Osteoblast (primary cell): ENCODE results near the gene RAB11B. TPM values are rescaled to one million over a fixed set of nuclear protein-coding genes. Genes with fewer than 3 reads are reported as not detected.
A peak's percentile ranks its signal among the peaks of the same experiment; 100 is the strongest.
"Not testable (repeated sequence)": the region's sequence is repeated elsewhere in the genome, so short reads cannot be mapped to it uniquely, and the experiment has no call there.

Experiments
- DNase-seq: peaks from one replicate; pipeline ENCODE4 v3.0.0; 2011; ENCODE audit warnings: low spot score, mixed read lengths; ENCODE audit not compliant: insufficient read length; ENCODE audit errors: missing footprints
- H2AFZ ChIP-seq: 2 replicates; pipeline ENCODE4 v1.6.0; 2011; ENCODE audit warnings: mild to moderate bottlenecking, low read length
- H3K27ac ChIP-seq: 2 replicates; pipeline ENCODE4 v1.5.1; 2011; ENCODE audit warnings: mild to moderate bottlenecking, low read depth, low read length, moderate library complexity
- H3K27me3 ChIP-seq: 2 replicates; pipeline ENCODE4 v1.6.0; 2012; ENCODE audit warnings: mild to moderate bottlenecking, control low read depth, inconsistent platforms, low read length, moderate library complexity; ENCODE audit not compliant: insufficient read depth
- H3K36me3 ChIP-seq: 2 replicates; pipeline ENCODE4 v1.5.1; 2011; ENCODE audit warnings: mild to moderate bottlenecking, low read length, control low read depth, moderate library complexity; ENCODE audit not compliant: insufficient read depth
- H3K4me1 ChIP-seq: 2 replicates; pipeline ENCODE4 v1.5.1; 2011; ENCODE audit warnings: mild to moderate bottlenecking, low read length, control low read depth, moderate library complexity; ENCODE audit not compliant: insufficient read depth
- H3K4me2 ChIP-seq: 2 replicates; pipeline ENCODE4 v1.6.0; 2011; ENCODE audit warnings: mild to moderate bottlenecking, low read length; ENCODE audit not compliant: insufficient read depth
- H3K4me3 ChIP-seq: fragments of 200-600 bp; sonication (generic); 3 replicates; pipeline ENCODE4 v1.5.1; 2012; ENCODE audit warnings: mild to moderate bottlenecking, low read length, inconsistent platforms; ENCODE audit not compliant: insufficient read depth
- H3K79me2 ChIP-seq: 2 replicates; pipeline ENCODE4 v1.6.0; 2012; ENCODE audit warnings: mild to moderate bottlenecking, low read length, control low read depth, inconsistent platforms; ENCODE audit not compliant: insufficient read depth
- H3K9me3 ChIP-seq: 2 replicates; pipeline ENCODE4 v1.5.1; 2011; ENCODE audit warnings: low read depth, low read length, control low read depth
- H4K20me1 ChIP-seq: 2 replicates; pipeline ENCODE4 v1.6.0; 2012; ENCODE audit warnings: mild to moderate bottlenecking, low read length, control low read depth; ENCODE audit not compliant: insufficient read depth
- CTCF ChIP-seq: IDR thresholded peaks from 2 replicates; pipeline ENCODE4 v1.5.1; 2011; ENCODE audit warnings: mild to moderate bottlenecking, low read depth, low read length, moderate library complexity; ENCODE audit errors: extremely low read depth
- total RNA-seq: library from RNA; depleted of rRNA; stranded (reverse); fragments of >200 nt; gene quantifications from 2 replicates; pipeline ENCODE4 v1.2.3, GENCODE V29; 2012

The RAB11B gene
- total RNA-seq, 1 donor, result 24.2 TPM

- H4K20me1 ChIP-seq, result no peaks in the 10 kb centered on the region
- H3K36me3 ChIP-seq, result no peaks in the 10 kb centered on the region
- peaks cover 7% of the 10 kb centered on the region for H3K4me1 ChIP-seq
- H3K9me3 ChIP-seq, result no peaks in the 10 kb centered on the region
- no peak for TF ChIP-seq CTCF
- no peak overlapping the region for H2AFZ ChIP-seq
- peak; percentile 25 for DNase-seq
- peaks cover 33% of the 10 kb centered on the region for H3K27me3 ChIP-seq
- no peak overlapping the region for H3K27ac ChIP-seq
- H3K4me2 ChIP-seq, result peak overlapping the region; percentile 43
- peak overlapping the region; percentile 43 for H3K4me3 ChIP-seq
- no peaks in the 10 kb centered on the region for H3K79me2 ChIP-seq
These were observed 46.7 kb upstream of the RAB11B start for GRCh38 chr19:8343483-8343844.

GRCh38 chr19:8349629-8350372 is 40.4 kb upstream of the RAB11B start:
- H3K27ac ChIP-seq, H2AFZ ChIP-seq, H3K4me3 ChIP-seq, H3K79me2 ChIP-seq, H3K27me3 ChIP-seq, H3K36me3 ChIP-seq, H4K20me1 ChIP-seq, H3K9me3 ChIP-seq, DNase-seq, H3K4me2 ChIP-seq: not testable (repeated sequence)
- peaks cover 22% of the 10 kb centered on the region for H3K4me1 ChIP-seq

- peak; percentile 85 for DNase-seq
- H3K27ac ChIP-seq, result no peak overlapping the region
These were observed 37.9 kb upstream of the RAB11B start for GRCh38 chr19:8352134-8352827.

GRCh38 chr19:8352845-8353244 is 37.3 kb upstream of the RAB11B start:
- not testable (repeated sequence) for H3K27ac ChIP-seq, H3K4me3 ChIP-seq, DNase-seq, H3K36me3 ChIP-seq, H4K20me1 ChIP-seq, H2AFZ ChIP-seq, H3K79me2 ChIP-seq, H3K27me3 ChIP-seq, H3K9me3 ChIP-seq
- H3K4me2 ChIP-seq, result peak overlapping the region; percentile 81
- peaks cover 35% of the 10 kb centered on the region for H3K4me1 ChIP-seq

More at GRCh38 chr19:8352134-8352827, 37.9 kb upstream of the RAB11B start:
- H3K4me3 ChIP-seq, result peak overlapping the region; percentile 61
- peaks cover 39% of the 10 kb centered on the region for H3K4me1 ChIP-seq
- H3K79me2 ChIP-seq, result no peaks in the 10 kb centered on the region
- H3K4me2 ChIP-seq, result peak overlapping the region; percentile 81
- H4K20me1 ChIP-seq, result no peaks in the 10 kb centered on the region
- no peaks in the 10 kb centered on the region for H3K9me3 ChIP-seq
- TF ChIP-seq CTCF, result no peak
- H2AFZ ChIP-seq, result peak overlapping the region; percentile 62
- no peaks in the 10 kb centered on the region for H3K27me3 ChIP-seq
- H3K36me3 ChIP-seq, result no peaks in the 10 kb centered on the region
